ENCODE results near the gene ACTN4.

ACTN4 gene

DNA sequence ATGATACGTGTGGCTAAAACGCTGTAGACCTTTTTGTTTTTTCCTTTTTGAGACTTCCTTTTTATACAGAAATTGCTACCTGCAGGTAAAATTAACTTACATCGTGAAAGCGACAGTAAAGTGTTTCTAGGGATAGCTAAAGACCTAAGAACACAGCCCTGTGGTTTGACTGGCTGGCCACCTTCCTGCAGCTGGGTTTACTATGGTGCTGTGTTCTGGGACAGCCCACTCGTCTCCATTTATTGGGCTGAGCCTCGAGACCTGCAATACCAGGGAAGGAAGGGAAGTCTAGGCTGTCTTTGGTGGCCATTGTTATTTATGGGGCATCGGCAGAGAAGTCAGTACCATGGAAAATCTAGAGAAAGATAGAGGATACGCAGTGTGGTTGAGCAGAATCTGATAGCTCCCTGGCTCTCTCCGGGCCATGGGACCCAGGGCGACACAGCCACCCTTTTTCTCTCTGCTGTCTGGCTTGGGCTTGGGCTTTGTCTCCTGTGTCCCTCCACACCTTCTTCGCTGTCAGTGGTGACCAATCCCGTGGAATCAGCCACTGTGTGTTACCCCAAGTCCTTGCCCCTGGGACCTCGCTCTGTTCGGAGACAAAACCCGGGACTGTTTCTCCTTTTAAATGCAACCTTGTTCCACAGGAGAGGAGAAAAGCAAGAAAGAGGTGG lies 30.9 kb downstream of the ACTN4 start:
- no peak for DNase-seq (ENCODE audit: low read depth in 2 of 2)

DNA sequence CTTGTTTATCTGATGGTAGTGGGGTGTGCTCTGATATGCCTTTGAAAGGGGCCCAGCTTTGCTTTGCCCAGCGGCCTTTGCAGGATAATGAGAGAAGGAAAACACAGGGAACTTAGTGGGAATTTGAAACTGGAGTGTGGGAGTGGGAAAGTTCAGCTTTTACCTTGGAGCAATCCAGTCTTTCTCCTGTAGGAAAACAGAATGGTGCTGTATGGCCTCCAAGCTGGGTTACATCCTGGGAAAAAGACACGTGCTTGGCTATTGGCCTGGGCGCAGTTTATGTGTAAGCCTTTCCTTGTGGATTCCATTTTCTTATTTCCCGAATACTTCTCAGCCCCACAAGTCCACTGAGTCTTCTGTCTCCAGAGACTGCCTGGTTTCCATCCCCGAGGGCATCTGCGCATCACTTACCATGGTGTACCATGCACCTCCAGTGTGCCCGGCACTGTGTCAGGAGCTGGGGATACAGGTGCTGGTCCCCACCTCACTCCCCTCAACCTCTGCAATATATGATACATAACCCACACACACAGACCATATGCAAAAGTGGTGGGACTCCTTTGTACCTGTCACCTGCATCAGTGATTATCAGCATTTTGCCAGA lies 31.5 kb downstream of the ACTN4 start:
- DNase-seq (ENCODE audit: low read depth in 2 of 2), result no peak

DNA sequence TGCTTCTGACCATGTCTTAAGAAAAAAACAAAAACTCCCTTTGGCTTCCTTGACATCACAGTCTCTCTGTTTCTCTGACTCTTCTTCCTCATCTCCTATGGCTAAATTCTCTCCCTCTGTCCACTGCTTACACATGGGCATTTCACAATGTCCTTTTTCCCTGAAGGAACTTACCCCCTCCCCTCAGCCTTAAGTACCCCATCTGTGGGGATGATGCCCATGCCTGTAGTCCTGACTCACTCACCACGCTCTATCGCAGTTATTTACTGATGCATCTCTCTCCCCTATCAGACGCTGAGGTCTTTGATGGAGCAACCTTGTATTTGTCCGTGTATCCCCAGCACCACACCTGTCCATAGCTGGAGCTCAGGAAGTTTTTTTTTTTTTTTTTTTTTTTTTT lies 32.4 kb downstream of the ACTN4 start:
- no peak for DNase-seq (ENCODE audit: low read depth in 2 of 2)

DNA sequence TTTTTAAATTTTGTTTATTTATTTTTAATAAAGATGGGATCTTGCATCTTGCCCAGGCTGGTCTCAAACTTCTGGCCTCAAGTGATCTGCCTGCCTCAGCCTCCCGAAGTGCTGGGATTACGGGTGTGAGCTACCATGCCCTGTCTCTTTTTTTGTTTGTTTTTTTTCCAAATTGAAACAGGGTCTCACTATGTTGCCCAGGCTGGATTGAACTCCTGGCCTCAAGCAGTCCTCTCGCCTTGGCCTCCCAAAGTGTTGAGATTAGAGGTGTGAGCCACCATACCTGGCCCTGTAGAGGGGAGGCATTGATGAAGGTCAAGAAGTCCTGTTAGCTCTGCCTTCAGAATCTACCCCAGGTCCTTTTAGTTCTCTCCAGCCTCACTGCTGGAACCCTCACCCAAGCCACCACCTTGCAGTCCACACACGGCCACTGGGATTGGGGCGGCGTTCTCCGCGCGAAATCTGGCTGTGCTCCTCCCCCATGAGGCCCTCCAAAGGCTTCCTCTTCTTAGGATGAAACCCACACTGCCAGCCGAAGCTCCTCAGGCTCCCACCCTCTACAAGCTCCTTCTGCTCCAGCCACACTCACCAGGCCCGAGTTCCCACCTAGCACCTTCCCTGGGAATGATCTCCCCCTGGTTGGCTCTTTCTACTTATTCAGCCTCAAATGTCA lies 34.9 kb downstream of the ACTN4 start:
- no peak for DNase-seq (ENCODE audit: low read depth in 2 of 2)

DNA sequence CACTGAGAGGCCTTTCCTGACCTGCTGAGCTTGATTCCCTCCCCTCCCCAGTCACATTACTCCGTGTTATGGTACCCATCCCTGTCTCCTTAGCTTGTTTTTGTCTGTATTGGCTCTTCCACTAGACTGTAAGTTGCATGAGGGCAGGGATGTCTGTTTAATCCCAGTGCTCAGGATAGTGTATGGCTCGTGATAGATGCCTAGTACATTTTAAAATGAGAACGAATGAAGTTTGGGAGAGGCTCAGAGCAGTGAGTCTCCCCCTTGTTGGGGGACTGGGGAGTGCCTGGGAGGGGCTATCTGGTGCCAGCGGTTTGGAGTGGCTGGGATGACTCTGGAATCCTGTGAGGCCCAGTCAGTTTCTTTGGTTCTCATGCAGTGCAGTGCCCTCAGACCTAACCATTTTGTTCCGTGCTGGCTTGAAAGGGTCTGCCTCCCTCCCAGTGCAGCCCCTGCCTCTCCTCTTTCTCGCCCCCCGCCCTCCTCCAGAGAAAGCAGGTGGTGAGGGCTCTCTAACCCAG lies 35.5 kb downstream of the ACTN4 start:
- no peak for DNase-seq (ENCODE audit: low read depth in 2 of 2)

DNA sequence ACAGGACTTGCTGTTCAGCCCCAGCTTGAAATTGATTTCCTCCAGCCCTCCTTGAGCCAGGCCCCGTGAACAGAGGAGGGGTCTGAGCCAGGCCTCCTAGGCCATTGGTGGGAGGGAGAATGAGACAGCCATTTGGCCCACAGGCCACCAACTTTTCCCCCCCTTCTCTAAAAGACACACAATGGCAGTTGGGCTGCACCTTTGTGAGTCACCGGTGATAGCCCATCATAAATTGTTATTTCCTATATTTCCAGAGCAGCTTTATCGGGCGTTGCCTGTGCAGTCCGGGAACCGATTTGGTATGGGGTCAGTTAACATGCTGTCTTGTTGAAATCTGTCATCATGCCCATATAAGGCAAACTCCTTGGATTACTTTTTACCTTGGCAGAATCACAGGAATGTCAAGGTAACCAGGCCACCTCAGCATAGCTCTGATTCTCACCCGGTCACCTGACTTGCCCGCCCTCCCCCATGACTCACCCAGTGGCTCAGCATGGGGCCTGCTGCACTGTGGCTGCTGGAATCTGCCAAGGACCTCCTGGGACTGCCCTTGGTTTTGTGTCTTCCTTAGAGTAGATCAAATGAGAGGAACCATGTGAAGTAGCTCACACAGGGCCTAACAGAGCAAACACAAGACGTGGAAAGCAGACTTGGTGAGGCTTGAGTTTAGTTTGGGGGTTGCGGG lies 36.1 kb downstream of the ACTN4 start:
- peak in 1 of 2 donors; percentile 37 for DNase-seq (ENCODE audit: low read depth in 2 of 2)

DNA sequence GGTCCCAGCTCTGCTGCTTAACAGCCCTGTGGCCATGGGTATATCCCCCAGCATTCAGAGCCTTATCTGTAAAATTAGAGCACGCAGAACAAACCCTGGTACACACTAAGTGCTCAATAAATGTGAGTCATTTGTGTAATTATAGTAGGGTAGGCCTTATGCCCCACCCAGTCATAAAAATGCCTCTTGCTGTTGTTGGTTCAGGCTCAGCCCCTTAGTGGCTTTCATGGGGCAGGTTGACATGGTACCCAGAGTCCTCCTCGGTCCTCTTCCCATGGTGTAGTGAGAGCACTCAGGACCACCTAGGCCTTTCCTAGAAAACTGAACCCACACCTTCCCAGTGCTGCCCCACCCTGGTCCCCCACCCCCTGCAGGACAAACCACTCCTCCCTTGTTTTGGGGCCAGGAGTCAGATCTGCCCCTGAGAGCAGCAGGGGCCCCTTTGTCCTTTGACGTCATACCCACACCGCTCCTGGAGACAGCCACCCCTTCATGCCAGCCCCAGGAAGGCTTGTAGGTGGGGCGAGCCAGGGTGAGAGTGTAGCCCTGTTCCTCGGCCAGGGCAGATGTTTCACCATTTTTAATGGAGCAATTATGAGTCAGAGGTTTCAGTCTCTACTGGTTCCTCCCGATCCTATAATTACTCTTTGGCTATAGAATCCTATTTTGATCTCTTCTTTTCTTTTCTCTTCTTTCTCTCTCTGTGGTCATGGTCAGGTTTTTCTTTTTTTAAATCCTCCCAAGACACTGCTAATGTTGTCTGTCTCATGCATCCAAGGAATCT lies 36.8 kb downstream of the ACTN4 start:
- no peak for DNase-seq (ENCODE audit: low read depth in 2 of 2)

DNA sequence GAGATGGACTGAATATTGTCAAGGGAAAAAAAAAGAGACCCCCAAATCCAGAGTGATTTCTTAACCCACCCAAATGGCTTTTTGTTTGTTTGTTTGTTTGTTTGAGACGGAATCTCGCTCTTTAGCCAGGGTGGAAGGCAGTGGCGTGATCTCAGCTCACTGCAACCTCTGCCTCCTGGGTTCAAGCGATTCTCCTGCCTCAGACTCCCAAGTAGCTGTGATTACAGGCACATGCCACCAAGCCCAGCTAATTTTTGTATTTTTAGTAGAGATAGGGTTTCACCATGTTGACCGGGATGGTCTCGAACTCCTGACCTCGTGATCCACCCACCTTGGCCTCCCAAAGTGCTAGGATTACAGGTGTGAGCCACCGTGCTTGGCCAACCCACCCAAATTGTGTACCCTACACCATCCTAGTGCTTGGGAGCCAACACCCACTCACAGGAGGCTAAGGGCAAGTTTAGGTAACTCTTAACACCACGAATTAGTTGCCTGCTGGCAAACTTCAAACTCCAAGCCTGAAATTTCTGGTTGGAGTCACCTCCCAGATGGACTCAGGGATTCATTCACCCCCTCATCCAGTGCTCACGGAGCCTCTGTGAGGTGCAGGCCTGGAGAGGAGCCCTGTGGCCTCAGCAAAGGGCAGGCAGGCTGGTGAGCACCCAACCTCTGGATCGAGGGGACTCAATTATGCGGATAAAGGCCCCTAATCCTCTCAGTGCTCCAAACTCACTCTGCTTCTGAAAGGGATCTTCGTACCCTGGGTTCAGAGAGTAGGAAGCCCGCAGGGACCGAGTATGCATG lies 37.6 kb downstream of the ACTN4 start:
- no peak for DNase-seq (ENCODE audit: low read depth in 2 of 2)

DNA sequence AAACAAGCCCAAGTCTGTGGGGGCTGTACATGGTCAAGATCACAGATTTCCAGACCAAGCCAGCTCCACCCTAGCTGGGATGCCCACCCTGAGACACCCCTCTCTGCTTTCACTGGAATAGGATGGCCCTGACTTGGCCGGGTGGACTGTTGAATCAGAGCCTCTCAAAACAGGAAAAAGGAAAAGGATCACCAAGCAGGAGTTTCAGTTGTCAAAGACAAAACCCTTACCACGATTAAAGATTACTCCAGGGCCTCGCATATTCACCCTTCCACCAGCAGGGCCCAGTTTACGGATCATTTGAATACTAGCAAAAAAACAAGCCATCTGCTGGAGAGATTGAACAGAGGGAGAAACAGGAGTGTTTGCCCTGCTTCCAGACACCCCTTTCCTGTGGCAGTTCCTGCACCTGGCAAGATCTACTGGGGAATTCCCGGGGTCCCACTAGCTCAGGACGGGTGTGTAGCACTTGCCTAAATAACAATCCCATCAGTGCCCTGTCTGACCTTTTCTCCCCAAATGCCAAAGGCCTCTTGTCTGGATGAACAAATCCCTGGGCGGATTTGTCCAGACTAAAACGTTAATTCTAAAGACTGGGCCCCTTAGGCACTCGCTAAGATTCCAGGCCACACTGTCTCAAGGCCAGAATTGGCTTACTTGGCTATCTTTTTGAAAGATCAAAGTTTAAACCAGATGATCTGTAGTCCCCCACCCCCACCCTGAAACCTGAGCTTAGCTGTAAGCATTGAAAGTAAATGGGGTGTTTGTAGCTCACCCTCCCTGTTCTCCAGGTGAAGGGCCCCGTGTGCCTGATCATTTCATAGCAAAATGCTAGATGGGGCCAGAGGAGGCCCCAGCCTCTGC lies 38.4 kb downstream of the ACTN4 start:
- DNase-seq (ENCODE audit: low read depth in 2 of 2), result no peak

DNA sequence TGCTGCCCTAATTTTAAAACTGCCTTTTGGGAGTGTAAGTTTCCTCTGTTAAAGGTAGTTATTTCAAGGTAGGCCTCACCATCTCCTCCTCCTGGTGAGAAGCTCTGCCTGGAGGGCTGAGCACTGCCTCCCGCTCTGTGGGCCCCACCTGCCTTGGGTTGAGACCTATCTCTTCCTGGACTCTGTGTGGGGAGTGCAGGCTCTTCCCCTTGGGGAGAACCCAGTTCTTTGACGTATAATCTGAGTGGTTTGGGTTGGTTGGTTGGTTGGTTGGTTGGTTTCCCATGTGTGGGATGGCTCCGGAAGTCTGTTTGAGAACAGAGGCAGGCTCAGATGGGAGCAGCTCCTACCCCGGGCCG lies 39.1 kb downstream of the ACTN4 start:
- no peak for DNase-seq (ENCODE audit: low read depth in 2 of 2)

DNA sequence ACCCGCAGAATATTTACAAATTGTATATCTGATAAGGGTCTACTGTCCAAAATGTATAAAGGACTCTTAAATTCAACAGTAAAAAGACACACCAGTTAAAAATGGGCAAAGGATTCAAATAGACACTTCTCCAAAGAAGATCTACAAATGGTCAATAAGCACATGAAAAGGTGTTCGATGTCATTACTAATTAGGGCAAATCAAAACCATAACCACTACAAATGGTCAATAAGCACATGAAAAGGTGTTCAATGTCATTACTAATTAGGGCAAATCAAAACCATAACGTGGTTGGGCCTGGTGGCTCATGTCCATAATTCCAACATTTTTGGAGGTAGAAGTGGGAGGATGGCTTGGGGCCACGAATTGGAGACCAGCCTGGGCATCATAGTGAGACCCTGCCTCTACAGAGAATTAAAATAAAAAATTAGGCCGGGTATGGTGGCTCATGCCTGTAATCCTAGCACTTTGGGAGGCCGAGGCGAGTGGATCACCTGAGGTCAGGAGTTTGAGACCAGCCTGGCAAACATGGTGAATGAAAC lies 40.5 kb downstream of the ACTN4 start:
- DNase-seq (ENCODE audit: low read depth in 2 of 2), result no peak

DNA sequence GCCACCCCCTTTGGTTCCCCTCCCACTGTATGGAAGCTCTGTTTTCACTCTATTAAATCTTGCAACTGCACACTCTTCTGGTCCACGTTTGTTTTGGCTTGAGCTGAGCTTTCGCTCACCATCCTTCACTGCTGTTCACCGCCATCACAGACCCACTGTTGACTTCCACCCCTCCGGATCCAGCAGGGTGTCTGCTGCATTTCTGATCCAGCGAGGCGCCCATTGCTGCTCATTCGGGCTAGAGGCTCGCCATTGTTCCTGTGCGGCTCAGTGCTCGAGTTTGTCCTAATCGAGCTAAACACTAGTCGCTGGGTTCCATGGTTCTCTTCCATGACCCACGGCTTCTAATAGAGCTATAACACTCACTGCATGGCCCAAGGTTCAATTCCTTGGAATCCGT lies 42.7 kb downstream of the ACTN4 start:
- DNase-seq (ENCODE audit: low read depth in 2 of 2), result no peak

DNA sequence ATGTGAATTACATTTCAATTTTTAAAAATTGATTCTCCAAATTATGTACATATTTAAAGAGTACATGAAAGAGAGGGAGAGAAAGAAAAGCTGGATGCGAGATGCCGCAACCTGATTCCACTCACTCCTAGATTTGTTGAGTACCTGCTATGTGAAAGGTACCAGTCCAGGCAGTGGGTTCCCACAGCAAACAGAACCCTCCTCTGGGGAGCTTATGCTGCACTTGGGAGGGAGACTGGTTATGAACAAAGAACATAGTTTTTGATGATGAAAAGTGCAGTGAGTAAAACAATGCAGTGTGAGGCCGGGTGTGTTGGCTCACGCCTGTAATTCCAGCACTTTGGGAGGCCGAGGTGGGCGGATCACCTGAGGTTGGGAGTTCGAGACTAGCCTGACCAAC lies 43.4 kb downstream of the ACTN4 start:
- no peak for DNase-seq (ENCODE audit: low read depth in 2 of 2)

DNA sequence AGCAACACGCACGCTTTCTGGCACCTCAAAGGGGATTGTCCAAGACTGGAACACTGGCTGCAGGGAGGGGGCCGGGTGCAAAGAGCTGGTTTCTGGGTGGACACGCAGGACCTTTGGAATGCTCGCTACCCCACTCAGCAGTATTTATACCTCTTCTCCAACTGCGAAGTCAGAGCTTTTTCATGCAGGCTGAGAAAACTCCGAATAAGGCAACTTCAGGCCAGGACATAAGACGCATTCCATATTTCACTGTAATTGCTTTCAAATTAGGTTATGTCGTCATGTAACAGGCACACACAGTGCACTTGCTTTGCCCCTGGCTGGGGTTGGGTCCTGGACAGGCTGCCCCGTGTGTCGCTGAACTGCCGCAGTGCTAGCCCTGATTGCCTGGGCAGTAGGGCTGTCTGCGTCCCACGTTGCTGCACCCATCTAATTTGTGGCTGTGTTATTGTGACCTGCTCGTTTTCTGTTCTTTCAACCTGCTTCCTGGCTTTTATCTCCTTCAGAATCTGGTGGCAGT lies 44.5 kb downstream of the ACTN4 start:
- DNase-seq (ENCODE audit: low read depth in 2 of 2), result no peak

DNA sequence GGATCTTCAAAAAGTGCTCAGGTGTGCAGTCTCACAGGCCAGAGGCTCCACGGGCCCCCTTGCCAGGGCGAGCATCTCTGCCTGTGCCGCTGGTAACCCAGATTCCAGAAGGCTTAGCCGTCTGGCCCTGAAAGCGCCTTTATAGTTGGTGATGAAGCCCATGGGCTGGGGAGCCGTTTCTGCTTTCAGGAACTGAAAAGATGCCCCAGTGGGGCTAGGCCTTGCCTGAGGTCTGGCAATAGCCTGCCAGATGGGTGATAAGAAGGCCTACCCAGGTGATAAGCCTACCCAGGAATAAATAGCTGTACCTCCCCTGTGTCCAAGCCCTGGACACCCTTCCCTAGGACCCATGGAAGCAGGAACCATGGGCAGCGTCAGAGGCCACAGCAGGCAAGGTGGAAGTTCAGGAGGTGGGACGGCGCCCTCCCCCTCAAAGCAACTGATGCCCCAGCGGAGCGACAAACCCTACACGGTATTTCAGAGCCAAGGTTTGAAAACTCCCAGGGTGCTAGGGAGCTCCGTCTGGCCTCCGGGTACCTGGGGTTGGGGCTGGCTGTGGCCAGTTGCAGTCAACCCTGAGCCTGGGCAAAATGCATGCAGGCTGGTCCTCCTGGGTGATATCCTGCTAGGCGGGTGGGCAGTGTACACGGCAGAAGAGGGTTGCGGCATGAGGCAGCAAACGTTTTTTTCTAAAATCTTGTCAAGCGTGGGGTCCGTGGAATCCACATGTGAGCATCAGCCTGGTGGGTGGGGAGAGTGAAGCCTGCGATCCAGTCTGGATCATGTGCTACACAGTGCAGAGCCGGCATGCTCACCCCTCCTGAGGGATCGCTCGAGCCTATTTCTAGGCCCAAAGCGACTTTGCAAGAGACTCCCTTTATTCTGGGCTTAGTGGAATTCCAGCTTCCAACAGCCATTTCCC lies 45.3 kb downstream of the ACTN4 start:
- DNase-seq (ENCODE audit: low read depth in 2 of 2), result no peak

DNA sequence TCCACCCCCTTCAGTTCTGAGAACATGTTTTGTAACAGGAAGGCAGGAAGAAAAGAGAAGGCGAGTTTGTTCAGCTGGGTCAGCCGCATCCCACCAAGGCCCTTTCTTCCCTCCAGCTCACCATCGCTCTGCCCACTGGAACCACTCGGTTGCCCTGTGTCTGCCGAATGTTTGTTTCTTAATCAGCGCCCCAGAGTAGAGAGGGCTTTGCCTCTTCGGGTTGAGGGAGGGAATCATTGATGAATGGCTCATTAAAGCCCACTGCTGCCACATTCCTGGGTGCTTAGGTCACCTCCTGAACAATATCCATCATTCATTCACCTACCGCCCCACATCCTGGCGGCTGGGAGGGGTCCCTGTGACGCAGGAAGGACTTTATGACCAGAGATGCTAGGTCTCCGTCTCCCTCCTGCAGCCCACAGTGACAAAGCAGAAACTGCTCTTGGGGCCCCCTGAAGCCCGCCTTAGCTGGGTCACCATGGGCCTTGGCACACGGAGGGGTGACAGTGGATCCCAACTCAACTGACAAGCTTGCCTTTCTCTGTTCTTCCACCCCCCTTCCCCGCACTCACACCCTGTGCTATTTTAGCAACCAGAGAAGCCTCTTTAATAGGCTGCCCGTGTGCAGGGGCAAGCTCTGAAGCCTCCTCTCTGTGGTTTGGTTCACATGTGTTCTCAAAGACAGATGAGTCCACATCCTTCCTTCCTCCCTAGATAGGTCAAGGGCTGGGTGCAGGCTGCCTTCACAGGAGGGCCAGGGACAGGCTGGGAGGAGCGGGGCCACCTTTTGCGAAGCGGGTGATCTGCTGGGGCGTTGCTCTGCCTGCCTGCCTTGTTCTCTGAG lies 46.2 kb downstream of the ACTN4 start:
- DNase-seq (ENCODE audit: low read depth in 2 of 2), result no peak

DNA sequence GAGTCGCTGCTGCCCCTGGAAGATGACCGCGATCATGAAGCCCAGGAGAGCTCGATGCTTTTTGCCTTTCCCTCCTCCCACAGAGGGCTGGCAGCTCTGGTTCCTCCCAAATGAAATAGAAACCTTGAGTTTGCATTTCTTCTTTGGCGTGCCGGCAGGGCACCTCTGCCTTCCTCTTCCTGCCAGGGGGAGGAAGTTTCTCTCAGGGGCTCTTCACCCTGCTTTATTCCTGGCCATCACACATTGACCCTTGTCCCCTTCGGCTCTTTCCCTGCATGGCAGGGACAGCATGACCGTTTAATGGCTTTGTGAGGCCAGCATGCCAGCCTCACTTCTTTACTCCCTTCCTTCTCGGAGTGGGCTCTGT lies 47.9 kb downstream of the ACTN4 start:
- no peak for DNase-seq (ENCODE audit: low read depth in 2 of 2)

Data from stimulated activated CD8-positive, alpha-beta memory T cell treated with anti-CD3 and anti-CD28 coated beads, Interleukin-7, amount 100 ng/mL, for 1 hour (primary cell).